GM12892 (cell line): ENCODE measurements around the gene PRKD2.
A peak's percentile ranks its signal among the peaks of the same experiment; 100 is the strongest.

Experiments used
- POLR2A ChIP-seq: IDR thresholded peaks from 2 replicates; pipeline ENCODE4 v1.6.1; 2011; ENCODE audit warnings: low read depth, low read length, control low read depth
- POLR2AphosphoS5 ChIP-seq: IDR thresholded peaks from 2 replicates; pipeline ENCODE4 v1.6.1; 2011; ENCODE audit warnings: low read depth, low read length, control low read depth
- TAF1 ChIP-seq: IDR thresholded peaks from 2 replicates; pipeline ENCODE4 v1.6.1; 2011; ENCODE audit warnings: low read depth, mild to moderate bottlenecking, control low read depth, low read length, borderline replicate concordance

GRCh38 chr19:46718157-46718933 is 1.4 kb upstream of the PRKD2 start:
- TF ChIP-seq POLR2A (peak; percentile 60), POLR2AphosphoS5 (peak; percentile 39; the same call in 1 of the 2 replicates), TAF1 (peak; percentile 43; the same call in 1 of the 2 replicates)
